NCI-H2171 treated with DMSO at 0.1 percent for 48 hours (cell line): Measurements from ENCODE around the gene SHCBP1L.
"Not testable (repeated sequence)": the region's sequence is repeated elsewhere in the genome, so short reads cannot be mapped to it uniquely, and the experiment has no call there.

Source experiments
- DNase-seq: peaks from one replicate; lab custom pipeline; 2025; lab: John Stamatoyannopoulos, UW

Gene SHCBP1L

GRCh38 chr1:182965096-182965495, 12.1 kb upstream of the SHCBP1L start:
- DNase-seq = no peak

- DNase-seq = peak; percentile 90
Observed at GRCh38 chr1:182962554-182963115, 9.7 kb upstream of the SHCBP1L start.

- no peak for DNase-seq
Observed at GRCh38 chr1:182960046-182960445, 7.1 kb upstream of the SHCBP1L start.

- DNase-seq = no peak
Observed at GRCh38 chr1:182957902-182958395, 5.0 kb upstream of the SHCBP1L start.

- DNase-seq = no peak
Observed at GRCh38 chr1:182956708-182957365, 3.9 kb upstream of the SHCBP1L start.

GRCh38 chr1:182955596-182956588, 2.9 kb upstream of the SHCBP1L start:
- peak; percentile 12 for DNase-seq

GRCh38 chr1:182953826-182954225, 860 bp upstream of the SHCBP1L start:
- DNase-seq = no peak

GRCh38 chr1:182943336-182943735, 9.6 kb downstream of the SHCBP1L start:
- not testable (repeated sequence) for DNase-seq

GRCh38 chr1:182942145-182942544, 10.8 kb downstream of the SHCBP1L start:
- DNase-seq = not testable (repeated sequence)

- no peak for DNase-seq
Observed at GRCh38 chr1:182939413-182939812, 13.6 kb downstream of the SHCBP1L start.

GRCh38 chr1:182935716-182936115, 17.2 kb downstream of the SHCBP1L start:
- DNase-seq = no peak

- DNase-seq = no peak
Observed at GRCh38 chr1:182930985-182931384, 22.0 kb downstream of the SHCBP1L start.

- no peak for DNase-seq
Observed at GRCh38 chr1:182927693-182928433, 25.1 kb downstream of the SHCBP1L start.

GRCh38 chr1:182925661-182926060, 27.3 kb downstream of the SHCBP1L start:
- DNase-seq = no peak

- no peak for DNase-seq
Observed at GRCh38 chr1:182917378-182917777, 35.6 kb downstream of the SHCBP1L start.

GRCh38 chr1:182913401-182913800, 39.6 kb downstream of the SHCBP1L start:
- DNase-seq = no peak

GRCh38 chr1:182910143-182910542, 42.8 kb downstream of the SHCBP1L start:
- DNase-seq = peak; percentile 16

- no peak for DNase-seq
Observed at GRCh38 chr1:182909578-182909977, 43.4 kb downstream of the SHCBP1L start.

GRCh38 chr1:182905321-182905720, 47.6 kb downstream of the SHCBP1L start:
- DNase-seq = no peak

GRCh38 chr1:182901946-182902345, 51.0 kb downstream of the SHCBP1L start:
- DNase-seq = not testable (repeated sequence)

GRCh38 chr1:182897696-182898095, 55.3 kb downstream of the SHCBP1L start:
- DNase-seq = no peak
